Activated CD8-positive, alpha-beta memory T cell treated with anti-CD3 and anti-CD28 coated beads, Interleukin-2, amount 50 U/mL, for 24 hours (primary cell): ENCODE measurements around the gene CDK11A.
"Not testable (repeated sequence)": the region's sequence is repeated elsewhere in the genome, so short reads cannot be mapped to it uniquely, and the experiment has no call there.

Experiments used
- DNase-seq: peaks from one replicate; pipeline ENCODE4 v3.0.0-alpha.2; 2020; ENCODE audit errors: extremely low read depth

CDK11A gene

DNA sequence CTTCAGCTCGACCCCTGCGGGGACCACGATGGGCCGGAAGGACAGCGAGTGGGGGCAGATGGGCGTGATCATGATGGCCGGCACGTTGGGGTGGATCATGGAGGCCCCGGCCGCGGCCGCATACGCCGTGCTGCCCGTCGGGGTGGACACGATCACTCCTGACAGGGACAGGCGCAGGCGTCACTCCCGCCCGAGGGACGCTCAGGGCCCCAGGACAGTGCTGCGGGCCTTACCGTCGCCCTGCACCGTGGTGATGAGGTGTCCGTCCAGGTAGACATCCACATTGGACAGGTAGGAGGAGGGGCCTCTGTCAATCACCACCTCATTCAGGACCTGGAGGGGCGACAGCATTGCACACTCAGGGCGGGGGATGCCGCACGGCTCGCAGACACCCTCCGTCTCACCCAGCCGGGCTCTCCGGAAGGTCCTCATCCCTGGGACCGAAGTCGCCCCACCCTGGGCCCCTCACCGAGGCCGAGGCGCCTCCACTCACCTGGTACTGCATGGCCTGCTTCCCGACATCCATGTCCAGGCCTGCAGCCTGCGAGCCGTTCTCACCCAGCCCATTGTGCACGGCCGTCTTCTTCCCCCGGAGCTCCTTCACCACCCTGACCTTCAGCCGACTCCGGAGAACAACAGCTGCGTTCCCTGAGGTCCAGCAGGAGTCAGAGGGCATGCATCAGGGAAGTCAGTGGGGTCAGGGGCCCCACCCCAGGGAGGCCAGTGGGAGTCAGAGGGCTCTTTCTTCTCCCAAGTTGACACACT is 30.1 kb upstream of the CDK11A start:
- no peak for DNase-seq

DNA sequence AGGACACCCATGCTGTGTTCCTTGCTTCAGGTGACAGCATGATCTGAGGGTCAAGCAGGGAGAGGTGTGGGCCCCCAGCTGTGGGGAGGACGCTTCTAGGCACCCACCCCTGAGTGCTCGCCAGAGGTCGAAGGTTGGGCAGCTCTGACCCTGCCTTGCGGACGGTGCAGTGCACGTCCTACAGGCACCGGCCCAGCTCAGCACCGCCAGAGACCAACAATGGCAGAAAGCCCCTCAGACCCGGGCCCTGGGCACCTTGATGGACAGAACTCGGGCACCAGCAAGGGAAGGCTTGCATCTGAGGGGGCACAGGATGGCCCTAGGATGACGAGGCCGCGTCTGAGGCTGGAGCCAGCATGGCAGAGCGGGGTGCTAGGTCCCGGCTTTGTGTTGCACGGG is 29.4 kb upstream of the CDK11A start:
- DNase-seq = no peak

DNA sequence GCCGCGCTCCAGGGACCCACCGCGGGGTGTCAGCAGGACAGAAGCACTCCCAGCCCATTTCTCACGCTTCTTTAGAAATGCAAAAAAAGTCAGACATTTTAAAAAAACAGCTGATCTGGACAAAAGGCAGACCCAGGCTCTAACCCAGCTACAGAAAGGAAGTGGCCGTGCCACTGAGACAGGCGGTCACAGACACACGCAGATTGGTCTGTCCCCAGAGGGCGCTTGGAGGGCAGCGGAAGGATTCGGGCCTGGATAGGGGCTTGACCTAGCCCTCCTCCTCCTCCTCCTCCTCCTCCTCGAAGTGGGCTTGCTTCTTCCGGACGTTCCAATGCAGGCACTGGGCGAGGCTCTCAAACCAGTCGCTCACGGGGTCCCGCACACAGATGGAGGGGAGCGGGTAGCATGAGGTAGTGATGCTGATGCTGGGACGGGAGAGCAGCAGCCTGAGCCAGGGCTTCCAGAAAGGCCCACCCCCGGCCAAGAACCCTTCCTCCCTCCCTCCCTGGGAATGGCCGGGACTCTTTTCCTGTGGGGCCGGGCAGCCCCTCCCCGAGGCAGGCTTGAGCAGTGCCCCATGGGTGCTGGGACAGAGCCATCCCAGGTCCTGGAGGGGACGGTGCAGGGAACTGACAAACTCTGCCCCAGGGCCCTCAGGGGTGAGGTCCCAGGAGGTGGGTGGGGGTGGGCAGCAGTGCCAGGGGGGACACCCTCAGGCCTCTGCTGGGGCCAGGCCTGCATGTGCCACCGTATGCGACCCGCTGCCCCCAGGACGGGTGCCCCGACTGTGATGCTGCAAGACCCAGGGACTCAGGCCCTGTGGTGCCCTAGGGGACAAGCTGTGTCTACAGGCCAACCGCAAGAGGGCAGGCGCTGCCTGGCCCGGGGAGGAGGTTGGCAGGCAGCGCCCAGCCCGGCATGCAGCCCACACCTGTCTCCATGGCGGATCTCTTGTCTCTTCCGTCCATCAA is 28.8 kb upstream of the CDK11A start:
- DNase-seq = no peak

DNA sequence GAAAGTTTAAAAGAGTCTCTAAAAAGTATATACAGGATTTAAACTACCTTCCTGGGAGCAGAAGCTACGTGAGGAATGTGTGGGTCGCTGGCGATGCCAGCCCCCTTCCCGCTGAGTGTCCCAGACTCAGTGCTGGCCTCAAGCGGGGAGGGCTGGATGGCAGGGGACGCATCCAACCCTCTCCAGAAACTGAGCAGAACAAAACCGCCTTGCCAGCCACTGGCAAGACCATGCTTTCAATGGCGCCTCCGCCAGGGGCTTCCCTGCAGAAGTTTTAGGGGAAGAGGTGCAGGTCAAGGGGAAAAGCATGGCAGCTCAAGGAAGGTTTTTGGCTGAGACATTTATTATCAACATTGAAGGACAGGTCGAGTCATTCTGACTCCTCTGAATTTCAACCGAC is 28.0 kb upstream of the CDK11A start:
- no peak for DNase-seq

DNA sequence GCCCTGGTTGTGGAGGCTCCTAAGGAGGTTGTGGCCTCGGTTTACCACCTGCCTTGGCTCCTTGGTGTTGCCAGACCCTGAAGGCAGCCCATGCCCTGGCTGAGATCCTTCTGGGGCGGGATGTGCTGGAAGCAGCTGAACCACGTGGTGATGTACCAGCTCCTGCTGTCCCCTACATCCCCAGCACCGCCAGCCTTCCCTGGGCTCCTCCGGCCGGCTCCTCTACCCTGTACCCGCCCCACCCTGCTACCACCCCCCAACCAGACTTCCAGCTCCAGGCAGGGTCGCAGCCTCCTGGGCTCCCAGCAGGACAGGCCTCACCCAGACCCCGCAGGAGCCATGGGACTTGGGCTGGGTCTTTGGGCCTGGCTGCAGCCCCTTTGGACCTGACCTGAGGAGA is 25.8 kb upstream of the CDK11A start:
- DNase-seq = not testable (repeated sequence)

DNA sequence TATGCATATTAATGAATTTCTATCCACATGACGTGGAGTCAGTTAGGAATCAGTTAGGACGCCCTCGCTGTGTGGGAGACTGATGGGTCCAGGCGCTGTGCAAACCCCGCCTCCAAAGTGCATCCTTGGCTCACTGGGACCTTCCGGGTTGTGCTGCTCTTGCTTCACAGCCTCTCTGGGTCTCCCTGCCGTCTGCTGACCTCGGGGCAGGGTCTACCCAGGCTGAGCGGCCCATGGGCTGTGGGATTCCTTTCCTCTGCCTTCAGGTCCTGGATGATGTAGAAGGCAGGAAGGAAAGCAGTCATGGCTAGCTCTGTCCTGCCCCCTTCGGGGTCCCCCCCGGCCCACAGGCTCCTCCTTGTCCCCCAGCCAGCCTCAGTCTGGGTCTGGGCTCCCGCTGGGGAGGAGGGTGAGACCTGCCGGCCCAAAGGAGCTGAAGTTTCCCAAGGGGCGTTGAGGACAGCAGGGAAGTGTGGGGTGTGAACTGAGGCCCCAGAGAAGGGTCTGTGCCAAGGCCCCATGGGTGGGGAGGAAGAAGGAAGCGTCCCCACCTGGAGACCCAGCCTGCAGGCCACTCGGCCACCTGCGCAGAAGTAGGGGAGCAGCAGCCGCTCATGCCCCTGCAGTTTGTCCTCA is 24.6 kb upstream of the CDK11A start:
- DNase-seq = no peak

DNA sequence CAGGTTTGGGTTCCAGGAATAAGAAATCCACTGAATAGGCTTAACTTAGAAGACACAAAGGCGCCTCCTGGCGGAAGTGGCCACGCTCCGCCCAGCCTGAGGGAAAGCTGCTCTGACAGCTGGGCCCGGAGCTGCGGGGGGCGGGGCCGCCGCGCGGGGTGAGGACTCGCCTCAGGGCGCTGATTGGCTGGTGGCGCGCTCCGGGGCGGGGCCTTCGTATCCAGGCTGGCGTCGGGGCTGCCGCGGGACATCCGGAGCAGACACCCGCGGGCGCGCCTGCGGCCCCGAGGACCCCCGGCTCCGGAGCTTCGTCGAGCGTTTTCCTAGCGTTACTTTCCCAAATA is 22.4 kb upstream of the CDK11A start:
- not testable (repeated sequence) for DNase-seq

DNA sequence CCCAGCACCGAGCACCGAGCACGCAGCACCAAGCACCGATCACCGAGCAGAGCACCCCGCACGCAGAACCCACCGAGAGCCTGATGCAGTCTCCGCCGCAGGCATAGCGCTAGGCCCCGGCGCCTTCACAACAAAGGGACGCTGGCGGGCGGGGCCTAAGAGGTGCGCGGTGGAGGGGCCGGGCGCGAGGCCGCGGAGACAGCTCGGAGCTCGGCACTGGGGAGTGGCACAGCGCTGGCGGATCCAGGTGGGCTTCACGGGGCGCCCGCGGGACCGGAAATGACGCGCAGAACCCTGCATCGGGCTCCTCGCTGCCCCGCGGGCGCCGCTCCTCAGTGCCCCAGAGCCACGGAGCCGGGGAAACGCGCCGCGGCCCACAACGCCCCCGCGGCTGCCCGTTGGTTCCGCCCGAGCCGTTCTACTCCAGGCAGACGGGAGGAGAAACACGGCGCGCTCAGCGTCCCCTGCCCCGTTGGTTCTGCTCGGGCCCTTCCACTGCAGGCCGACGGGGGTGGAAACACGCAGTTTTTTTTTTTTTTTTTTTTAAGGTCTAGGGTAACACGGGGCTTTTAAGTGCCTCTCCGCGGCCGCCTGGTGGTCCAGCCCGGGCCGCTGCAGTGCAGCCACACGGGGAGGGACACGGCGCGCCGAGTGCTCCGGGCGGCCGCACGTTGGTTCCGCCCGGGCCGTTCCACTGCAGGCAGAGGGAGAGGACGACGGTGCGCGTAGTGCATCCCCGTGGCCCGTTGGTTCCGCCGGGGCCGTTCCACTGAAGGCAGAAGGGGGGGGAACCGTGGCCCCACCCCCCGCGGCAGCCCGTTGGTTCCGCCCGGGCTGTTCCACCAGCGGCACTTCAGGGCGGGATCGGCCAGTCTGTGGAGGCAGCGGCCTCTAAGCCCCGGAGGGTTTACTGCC is 21.8 kb upstream of the CDK11A start:
- peak; percentile 67 for DNase-seq

DNA sequence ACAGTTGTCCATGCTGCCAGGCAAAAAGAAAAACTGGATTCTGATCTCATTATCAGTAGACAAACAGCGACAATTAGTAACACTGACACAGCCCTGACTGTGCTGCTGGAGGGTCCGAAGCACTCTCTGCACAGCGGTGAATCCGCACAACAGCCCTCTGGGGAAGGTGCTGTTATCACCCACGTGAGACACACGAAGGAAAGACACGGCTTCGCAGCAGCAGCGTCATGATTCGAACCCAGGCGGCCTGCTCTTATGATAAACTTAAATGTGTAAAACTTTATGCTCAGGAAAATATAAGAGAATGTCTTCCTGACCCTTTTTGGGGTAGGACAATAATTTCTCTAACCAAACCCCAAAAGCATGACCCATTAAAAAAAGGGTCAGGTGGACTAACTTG is 18.4 kb upstream of the CDK11A start:
- not testable (repeated sequence) for DNase-seq

DNA sequence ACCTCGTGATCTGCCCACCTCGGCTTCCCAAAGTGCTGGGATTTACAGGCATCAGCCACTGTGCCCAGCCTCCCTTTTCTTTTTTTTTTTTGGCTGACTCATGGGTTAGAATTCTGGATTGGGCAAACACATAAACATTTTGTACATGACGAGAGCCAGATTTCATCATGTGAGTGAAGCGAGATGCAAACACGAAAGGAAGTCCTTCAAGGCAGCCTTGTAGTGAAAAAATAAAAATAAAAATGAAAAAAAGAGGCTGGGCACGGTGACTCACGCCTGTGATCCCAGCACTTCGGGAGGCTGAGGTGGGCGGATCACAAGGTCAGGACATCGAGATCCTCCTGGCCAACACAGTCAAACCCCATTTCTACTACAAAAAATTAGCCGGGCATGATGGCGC is 16.9 kb upstream of the CDK11A start:
- not testable (repeated sequence) for DNase-seq

DNA sequence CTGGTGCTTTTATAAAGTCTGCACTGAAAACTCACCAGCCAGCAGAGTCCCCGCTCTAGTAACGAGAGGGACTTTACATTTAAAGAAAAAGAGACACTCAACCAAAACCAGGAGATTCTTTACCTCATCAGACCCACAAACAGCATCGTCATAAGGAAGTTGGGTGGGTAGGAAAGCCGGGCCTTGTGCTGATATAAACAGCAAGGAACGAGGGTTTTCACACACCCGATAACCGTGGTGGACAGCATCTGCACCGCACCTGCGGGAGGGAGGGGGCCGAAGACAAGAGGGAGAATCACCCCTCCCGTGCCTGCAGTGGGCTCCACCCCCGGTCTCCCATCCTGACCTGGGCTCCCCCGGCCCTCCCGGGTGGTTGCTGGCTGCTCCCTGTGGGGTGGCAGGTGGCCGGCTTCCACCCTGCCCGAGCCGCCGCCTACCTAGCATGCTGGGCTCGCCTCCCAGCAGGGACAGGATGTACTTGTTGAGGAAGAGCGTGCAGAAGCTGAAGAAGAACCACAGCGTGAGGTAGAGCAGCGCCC is 14.7 kb upstream of the CDK11A start:
- not testable (repeated sequence) for DNase-seq

DNA sequence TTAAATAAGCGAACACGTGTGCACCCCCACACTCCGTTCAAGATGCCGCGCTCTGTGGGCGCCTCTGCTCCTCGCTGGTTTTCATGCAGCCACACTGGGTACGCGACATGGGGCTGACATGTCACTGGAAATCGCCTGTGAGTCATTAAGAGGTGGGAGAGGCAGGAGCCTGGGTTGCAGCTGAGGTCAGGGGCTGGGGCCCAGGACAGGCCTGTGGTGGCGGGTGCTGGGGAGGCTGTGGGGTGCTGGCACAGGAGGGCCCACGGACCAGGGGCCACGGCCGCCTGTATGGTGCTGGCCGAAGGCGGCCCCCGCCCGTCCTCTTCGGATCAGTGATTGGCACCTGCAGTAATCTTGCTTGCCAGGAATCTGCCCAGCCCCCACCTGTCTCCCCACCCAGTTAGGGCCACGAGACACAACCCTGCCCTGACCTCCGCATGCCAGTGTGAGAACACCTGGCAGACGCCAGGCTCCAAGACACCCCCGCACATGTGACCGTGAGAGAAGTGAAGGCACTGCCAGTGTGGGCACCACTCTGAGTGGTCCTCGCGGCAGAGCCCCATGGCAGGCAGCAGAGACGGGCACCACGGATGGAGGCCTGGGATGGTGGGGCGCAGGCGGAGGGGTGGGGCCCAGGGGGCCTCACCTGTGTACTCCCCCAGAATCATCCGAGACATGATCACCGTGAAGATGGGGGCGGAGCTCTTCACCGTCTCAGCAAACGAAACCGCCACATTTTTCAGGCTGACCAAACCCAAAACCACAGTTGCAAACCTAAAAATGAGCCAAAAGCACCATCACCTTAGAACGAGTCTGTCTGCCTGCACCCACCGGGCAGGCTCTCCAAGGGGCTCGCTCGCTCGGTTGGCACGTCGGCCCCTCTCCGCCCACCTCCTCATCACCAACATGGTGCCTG is 13.8 kb upstream of the CDK11A start:
- DNase-seq = not testable (repeated sequence)

DNA sequence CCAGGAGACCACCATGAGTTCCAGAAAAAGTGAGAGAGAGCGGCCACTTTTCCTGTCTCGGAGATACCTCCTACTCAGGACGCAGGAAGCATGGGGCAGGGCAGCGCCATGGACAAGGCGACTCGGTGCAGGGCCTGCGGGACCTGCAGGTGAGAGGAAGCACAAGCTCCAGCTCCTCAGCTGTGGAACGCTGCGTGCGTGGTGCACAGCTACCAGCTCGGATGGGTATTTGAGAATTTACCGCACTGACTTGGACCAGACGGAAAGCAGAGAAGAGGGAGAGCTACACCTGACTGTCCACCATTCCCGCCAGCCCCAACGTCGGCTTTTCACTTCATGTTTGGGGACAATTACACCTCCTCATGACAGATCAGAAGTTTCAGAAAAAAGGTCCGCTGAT is 8.2 kb upstream of the CDK11A start:
- DNase-seq = no peak

DNA sequence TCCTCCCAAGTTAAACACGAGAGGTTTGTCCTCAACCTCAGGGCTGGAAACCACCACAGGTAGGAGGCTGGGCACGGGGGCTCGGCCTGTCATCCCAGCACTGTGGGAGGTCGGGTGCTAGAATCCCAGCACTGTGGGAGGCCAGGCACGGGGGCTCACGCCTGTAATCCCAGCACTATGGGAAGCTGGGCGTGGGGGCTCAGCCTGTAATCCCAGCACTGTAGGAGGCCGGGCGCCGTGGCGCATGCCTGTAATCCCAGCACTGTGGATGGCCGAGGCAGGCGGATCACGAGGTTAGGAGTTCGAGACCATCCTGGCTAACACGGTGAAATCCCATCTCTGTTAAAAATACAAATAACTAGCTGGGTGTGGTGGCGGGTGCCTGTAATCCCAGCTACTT is 6.7 kb upstream of the CDK11A start:
- DNase-seq = no peak

DNA sequence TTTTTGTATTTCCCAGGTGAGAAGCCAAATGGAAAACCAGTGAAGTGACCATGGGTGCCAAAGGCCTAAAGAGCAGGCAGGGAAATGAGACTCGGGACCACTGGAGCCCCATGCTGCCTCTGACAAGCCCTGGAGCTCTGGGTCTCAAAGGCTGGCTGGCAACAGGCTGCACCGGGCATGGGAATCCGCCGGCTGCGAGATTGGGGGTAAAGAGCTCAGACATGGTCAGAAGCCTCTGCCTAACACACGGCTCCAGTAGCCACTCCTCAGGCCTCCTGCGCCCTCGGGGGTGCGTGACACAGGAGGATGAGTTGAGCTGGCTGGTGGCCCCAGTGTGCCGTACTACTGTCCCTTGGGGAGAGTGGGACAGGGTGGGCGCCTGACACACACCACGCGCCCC is 6.1 kb upstream of the CDK11A start:
- not testable (repeated sequence) for DNase-seq

DNA sequence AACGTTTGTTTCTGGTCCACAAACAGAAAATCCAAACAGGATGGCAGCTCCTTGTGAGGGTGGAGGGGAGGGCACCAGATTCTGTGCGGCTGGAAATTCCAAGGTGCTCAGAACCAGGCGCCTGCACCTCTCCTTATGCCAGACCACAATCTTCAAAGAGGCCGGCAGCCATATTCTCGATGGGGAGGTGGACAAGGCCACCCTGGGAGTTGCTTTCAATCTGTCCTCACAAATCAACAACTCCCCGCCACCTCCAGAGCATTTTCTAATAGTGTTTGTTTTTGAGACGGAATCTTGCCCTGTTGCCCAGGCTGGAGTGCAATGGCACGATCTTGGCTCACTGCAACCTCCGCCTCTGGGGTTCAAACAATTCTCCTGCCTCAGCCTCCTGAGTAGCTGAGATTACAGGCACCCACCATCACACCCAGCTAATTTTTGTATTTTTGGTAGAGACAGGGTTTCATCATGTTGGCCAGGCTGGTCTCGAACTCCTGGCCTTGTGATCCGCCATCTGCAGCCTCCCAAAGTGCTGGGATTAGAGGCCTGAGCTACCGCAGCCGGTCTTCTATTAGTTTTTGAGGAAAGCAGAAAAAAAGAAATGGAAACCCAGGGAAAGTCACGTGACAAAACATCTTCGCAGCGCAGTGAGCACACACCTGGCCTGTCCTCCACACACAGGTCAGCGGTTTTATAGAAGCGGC is 5.1 kb upstream of the CDK11A start:
- DNase-seq = not testable (repeated sequence)

DNA sequence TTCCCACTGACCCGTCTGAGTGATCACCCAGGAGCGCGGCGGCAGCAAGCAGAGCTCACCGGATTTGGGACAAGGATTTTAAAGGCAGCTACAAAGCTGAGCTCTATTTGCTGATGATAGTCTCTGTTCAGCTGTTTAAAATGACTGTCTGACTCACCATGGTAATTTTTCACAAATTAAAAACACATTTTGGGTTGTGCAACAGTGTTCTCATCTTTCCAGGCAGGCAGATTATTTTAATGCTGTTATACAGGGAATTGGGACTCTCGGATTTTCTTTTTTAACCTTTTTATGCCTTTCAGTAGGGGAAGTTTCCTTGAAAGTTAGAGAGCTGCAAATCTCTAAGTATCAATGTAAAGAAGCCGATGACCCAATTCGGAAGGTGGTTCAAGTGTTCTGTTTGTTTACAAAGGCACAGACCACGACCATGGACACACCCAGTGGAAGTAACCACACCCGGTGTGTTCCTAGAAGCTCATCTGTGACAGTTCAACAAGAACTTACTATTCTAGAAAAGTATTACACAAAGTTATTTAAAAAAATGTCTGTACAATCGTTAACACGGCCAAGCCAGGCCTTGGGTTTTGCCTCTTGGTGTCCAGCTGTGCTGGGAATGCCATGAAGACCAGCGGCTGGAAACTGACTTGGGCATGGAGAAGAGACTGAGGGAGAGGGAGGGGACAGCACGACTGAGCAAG is 4.3 kb upstream of the CDK11A start:
- DNase-seq = not testable (repeated sequence)

DNA sequence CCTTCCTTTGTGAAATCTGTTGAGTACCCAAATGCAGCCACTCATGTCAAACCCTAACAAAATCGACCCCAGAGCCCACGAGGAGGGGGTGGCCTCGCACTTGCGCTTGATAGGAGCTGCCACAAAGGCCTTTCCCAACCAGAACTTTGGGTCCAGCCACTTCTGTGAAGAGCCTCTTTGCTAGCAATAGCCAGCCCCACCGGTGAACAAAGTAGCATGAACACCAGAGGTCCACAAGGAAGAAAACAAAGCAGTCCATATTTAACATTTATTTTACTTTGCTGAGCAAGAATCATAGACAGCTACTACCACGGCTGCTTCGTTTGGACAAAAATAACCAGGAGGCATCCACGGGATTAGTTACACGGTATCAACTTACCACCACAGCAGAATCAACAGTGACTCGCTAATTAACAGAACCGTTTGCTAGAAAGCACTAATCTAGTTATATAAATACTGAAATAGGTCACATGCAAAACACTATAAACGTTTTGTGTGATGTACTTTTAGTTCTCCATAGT is 3.0 kb upstream of the CDK11A start:
- DNase-seq = not testable (repeated sequence)
